Peyer's patch (tissue), 4 donors: ENCODE results near the gene GPSM1. TPM values are rescaled to one million over a fixed set of nuclear protein-coding genes. Genes with fewer than 3 reads are reported as not detected.

Source experiments
- DNase-seq, 3 donors: peaks; one replicate each; pipeline ENCODE4 v3.0.0-alpha.2; 2017 to 2019
- H3K27ac ChIP-seq, 4 donors: fragments of 200-600 bp; sonication (generic); one replicate each; pipeline ENCODE4 v1.5.1; 2016 to 2019
- H3K27me3 ChIP-seq, 2 donors: fragments of 200-600 bp; sonication (generic); one replicate each; pipeline ENCODE4 v1.5.1; 2019
- H3K36me3 ChIP-seq, 3 donors: fragments of 200-600 bp; sonication (generic); one replicate each; pipeline ENCODE4 v1.5.1; 2016 to 2019
- H3K4me1 ChIP-seq, 4 donors: fragments of 200-600 bp; sonication (generic); one replicate each; pipeline ENCODE4 v1.5.1; 2016 to 2019
- H3K4me3 ChIP-seq, 4 donors: fragments of 200-600 bp; sonication (generic); 1 replicate in 3 of 4; 2 replicates in 1 of 4; pipeline ENCODE4 v1.5.1; 2016 to 2019; ENCODE audit warnings: mild to moderate bottlenecking in 1 of 4
- H3K9me3 ChIP-seq, 4 donors: fragments of 200-600 bp; sonication (generic); one replicate each; pipeline ENCODE4 v1.5.1; 2016 to 2019; ENCODE audit warnings: mild to moderate bottlenecking in 1 of 4
- CTCF ChIP-seq, 6 experiments: fragments of 450-650 bp in 4 of 6; fragments of 200-600 bp in 2 of 6; sonication (generic) in 1 of 6; IDR thresholded peaks; one replicate each; pipeline ENCODE4 v1.5.1; 2017 to 2019; ENCODE audit warnings: antibody characterized with exemption in 6 of 6, mild to moderate bottlenecking in 3 of 6, moderate library complexity in 1 of 6
- POLR2A ChIP-seq, 2 donors: fragments of 450-650 bp; IDR thresholded peaks; one replicate each; pipeline ENCODE4 v1.5.1; 2017; ENCODE audit warnings: antibody characterized with exemption in 2 of 2, mild to moderate bottlenecking in 2 of 2, moderate library complexity in 2 of 2
- total RNA-seq, 4 donors: library from RNA; depleted of rRNA; stranded (reverse); fragments of >200 nt; gene quantifications; one replicate each; pipeline ENCODE4 v1.1.0, GENCODE V29; 2016

Gene GPSM1
- total RNA-seq, 4 donors from 2014 or later, result 3.7 to 25.6 (median 6.0) TPM

- H3K36me3 ChIP-seq, result peaks cover 0 to 50% (median 0%) of the 10 kb centered on the region in 3 donors
These were observed 80.6 kb downstream of the GPSM1 start for GRCh38 chr9:136407911-136408310.

More at GRCh38 chr9:136407911-136408310, 80.6 kb downstream of the GPSM1 start:
- TF ChIP-seq POLR2A (IDR thresholded peaks at IDR 0.05), result no peak
- no peak for TF ChIP-seq CTCF (IDR thresholded peaks at IDR 0.05)
- no peak overlapping the region for H3K27ac ChIP-seq
- H3K4me3 ChIP-seq, result no peak overlapping the region
- H3K9me3 ChIP-seq, result no peaks in the 10 kb centered on the region
- no peak for DNase-seq
- H3K27me3 ChIP-seq, result no peaks in the 10 kb centered on the region
- peaks cover 0 to 36% (median 31%) of the 10 kb centered on the region in 4 donors for H3K4me1 ChIP-seq

Other genes starting within 250 kb of the GPSM1 start
- gene NACC2, start 232.2 kb upstream of the GPSM1 start, total RNA-seq, result 10 to 100 TPM in 3 of 4 donors, 1 to 10 TPM in 1; 8.3 to 24.3 (median 23.1) TPM
- gene TMEM250, start 208.7 kb upstream of the GPSM1 start, total RNA-seq, result 10 to 100 TPM; 34.7 to 75.0 (median 69.2) TPM
- not detected for gene LHX3, start 122.4 kb upstream of the GPSM1 start, total RNA-seq
- gene QSOX2, start 81.7 kb upstream of the GPSM1 start, total RNA-seq, result 10 to 100 TPM in 1 of 4 donors, 1 to 10 TPM in 3; 5.1 to 23.9 (median 7.4) TPM
- 1 to 10 TPM in 1 of 4 donors, under 1 TPM in 2, not detected in 1; 0.35 to 1.0 (median 0.67) TPM for gene CCDC187, start 23.4 kb upstream of the GPSM1 start, total RNA-seq
- gene DNLZ, start 36.2 kb downstream of the GPSM1 start, total RNA-seq, result 10 to 100 TPM in 3 of 4 donors, 1 to 10 TPM in 1; 5.6 to 19.8 (median 13.5) TPM
- 10 to 100 TPM in 1 of 4 donors, under 1 TPM in 3; 0.28 to 14.9 (median 0.64) TPM for gene CARD9, start 46.1 kb downstream of the GPSM1 start, total RNA-seq
- 10 to 100 TPM in 3 of 4 donors, 1 to 10 TPM in 1; 6.3 to 58.6 (median 13.2) TPM for gene SNAPC4, start 72.6 kb downstream of the GPSM1 start, total RNA-seq
- gene ENTR1, start 83.1 kb downstream of the GPSM1 start, total RNA-seq, result 100 to 1,000 TPM in 1 of 4 donors, 10 to 100 TPM in 3; 29.9 to 193 (median 50.2) TPM
- 10 to 100 TPM; 32.8 to 73.4 (median 47.3) TPM for gene PMPCA, start 83.1 kb downstream of the GPSM1 start, total RNA-seq
- gene INPP5E, start 112.3 kb downstream of the GPSM1 start, total RNA-seq, result 10 to 100 TPM in 3 of 4 donors, 1 to 10 TPM in 1; 6.7 to 19.8 (median 19.2) TPM
- gene SEC16A, start 155.5 kb downstream of the GPSM1 start, total RNA-seq, result 10 to 100 TPM; 63.5 to 80.8 (median 74.6) TPM
- 10 to 100 TPM; 38.2 to 95.7 (median 53.8) TPM for gene NOTCH1, start 218.5 kb downstream of the GPSM1 start, total RNA-seq